Activated CD8-positive, alpha-beta T cell treated with anti-CD3 and anti-CD28 coated beads for 36 hours (primary cell): ENCODE data around the gene MEF2D. TPM values are rescaled to one million over a fixed set of nuclear protein-coding genes. Genes with fewer than 3 reads are reported as not detected.

Experiments used
- ATAC-seq: fragments of 200-7000 bp; cut with Tn5 transposase; one replicate; pipeline ENCODE4 v1.10.0; 2021; ENCODE audit warnings: mild to moderate bottlenecking, moderate library complexity
- CTCF ChIA-PET: fragments of 350-600 bp; sonication (Branson Sonifier 250); formaldehyde crosslinking; loops from one replicate; lab custom pipeline; 2021; ENCODE audit warnings: antibody characterized with exemption; lab: Charles Lee
- POLR2A ChIA-PET: fragments of 350-600 bp; sonication (Branson Sonifier 250); formaldehyde crosslinking; loops from one replicate; lab custom pipeline; 2021; ENCODE audit warnings: antibody characterized with exemption; lab: Charles Lee
- DNase-seq: peaks from one replicate; pipeline ENCODE4 v3.0.0-alpha.2; 2020
- H3K27ac Mint-ChIP-seq: one replicate; pipeline ENCODE4 v1.8.0; 2021; ENCODE audit warnings: mild to moderate bottlenecking, mixed read lengths
- H3K27me3 Mint-ChIP-seq: one replicate; pipeline ENCODE4 v1.8.0; 2021; ENCODE audit warnings: mixed read lengths
- H3K36me3 Mint-ChIP-seq: one replicate; pipeline ENCODE4 v1.8.0; 2021; ENCODE audit warnings: low read depth, mixed read lengths
- H3K4me1 Mint-ChIP-seq: one replicate; pipeline ENCODE4 v1.8.0; 2021; ENCODE audit warnings: low read depth, mixed read lengths
- H3K4me3 Mint-ChIP-seq: one replicate; pipeline ENCODE4 v1.8.0; 2021; ENCODE audit warnings: mild to moderate bottlenecking, moderate library complexity, mixed read lengths
- H3K9me3 Mint-ChIP-seq: one replicate; pipeline ENCODE4 v1.8.0; 2021; ENCODE audit warnings: mixed read lengths
- intact Hi-C: fragments of 100-400 bp; cut with micrococcal nuclease; formaldehyde crosslinking; loops from one replicate; pipeline ENCODE4 v1.10.0; 2022
- total RNA-seq, 2 experiments: library from RNA; stranded (reverse); gene quantifications; one replicate each; pipeline ENCODE4 v1.2.3, GENCODE V29; 2021
- TF ChIP-seq, protein P1 (sequence below): fragments of 200-600 bp; IDR thresholded peaks from one replicate; pipeline ENCODE4 v1.8.0; 2022; ENCODE audit warnings: antibody characterized with exemption, mild to moderate bottlenecking

The MEF2D gene
- total RNA-seq, 2 experiments from 2014 or later, result 35.3 to 35.8 TPM

- Mint-ChIP-seq H3K27ac (peak overlapping the region; percentile 79), H3K4me3 (no peak overlapping the region), H3K36me3 (peaks cover 47% of the 10 kb centered on the region), H3K4me1 (peaks cover 56% of the 10 kb centered on the region), H3K9me3 (no peaks in the 10 kb centered on the region), H3K27me3 (no peaks in the 10 kb centered on the region)
- ATAC-seq (no peak), DNase-seq (no peak)
- POLR2A ChIA-PET, result interaction anchor here (1.0 to 15.0 kb wide), 2 partner anchors 18 to 42 kb away, joined by 3 to 245 read pairs; partner anchors contain the start of gene MEF2D
- TF ChIP-seq, protein P1, sequence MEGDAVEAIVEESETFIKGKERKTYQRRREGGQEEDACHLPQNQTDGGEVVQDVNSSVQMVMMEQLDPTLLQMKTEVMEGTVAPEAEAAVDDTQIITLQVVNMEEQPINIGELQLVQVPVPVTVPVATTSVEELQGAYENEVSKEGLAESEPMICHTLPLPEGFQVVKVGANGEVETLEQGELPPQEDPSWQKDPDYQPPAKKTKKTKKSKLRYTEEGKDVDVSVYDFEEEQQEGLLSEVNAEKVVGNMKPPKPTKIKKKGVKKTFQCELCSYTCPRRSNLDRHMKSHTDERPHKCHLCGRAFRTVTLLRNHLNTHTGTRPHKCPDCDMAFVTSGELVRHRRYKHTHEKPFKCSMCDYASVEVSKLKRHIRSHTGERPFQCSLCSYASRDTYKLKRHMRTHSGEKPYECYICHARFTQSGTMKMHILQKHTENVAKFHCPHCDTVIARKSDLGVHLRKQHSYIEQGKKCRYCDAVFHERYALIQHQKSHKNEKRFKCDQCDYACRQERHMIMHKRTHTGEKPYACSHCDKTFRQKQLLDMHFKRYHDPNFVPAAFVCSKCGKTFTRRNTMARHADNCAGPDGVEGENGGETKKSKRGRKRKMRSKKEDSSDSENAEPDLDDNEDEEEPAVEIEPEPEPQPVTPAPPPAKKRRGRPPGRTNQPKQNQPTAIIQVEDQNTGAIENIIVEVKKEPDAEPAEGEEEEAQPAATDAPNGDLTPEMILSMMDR, result no peak
- intact Hi-C loops, result no loop called here
- CTCF ChIA-PET, result interaction anchor here (1.1 to 14.3 kb wide), 7 partner anchors 13 to 127 kb away, joined by 3 to 220 read pairs (median 35); partner anchors contain the start of genes MEF2D and TTC24
Measured at GRCh38 chr1:156482276-156482675, 18.3 kb downstream of the MEF2D start.

- H3K4me3 Mint-ChIP-seq, result no peak overlapping the region
- H3K27me3 Mint-ChIP-seq, result no peaks in the 10 kb centered on the region
- peaks cover 49% of the 10 kb centered on the region for H3K36me3 Mint-ChIP-seq
- H3K4me1 Mint-ChIP-seq, result peaks cover 56% of the 10 kb centered on the region
- peak; percentile 47 for ATAC-seq
- H3K27ac Mint-ChIP-seq, result peak overlapping the region; percentile 79
- POLR2A ChIA-PET, result interaction anchor here (1.0 to 15.0 kb wide), 6 partner anchors 11 to 110 kb away, joined by 3 to 245 read pairs (median 7); partner anchors contain the start of genes MEF2D and NAXE
- CTCF ChIA-PET, result interaction anchor here (0.8 to 14.3 kb wide), 34 partner anchors 10 to 137 kb away, joined by 3 to 220 read pairs (median 8); partner anchors contain the start of genes IQGAP3, MEF2D, NAXE and TTC24
- DNase-seq, result peak; percentile 68
- H3K9me3 Mint-ChIP-seq, result no peaks in the 10 kb centered on the region
- intact Hi-C loops, result no loop called here
- TF ChIP-seq, protein P1, result no peak
Measured at GRCh38 chr1:156481527-156481926, 19.0 kb downstream of the MEF2D start.

GRCh38 chr1:156480411-156481192 is 20.0 kb downstream of the MEF2D start:
- Mint-ChIP-seq H3K9me3 (no peaks in the 10 kb centered on the region), H3K36me3 (peaks cover 54% of the 10 kb centered on the region), H3K27me3 (no peaks in the 10 kb centered on the region), H3K4me1 (peaks cover 58% of the 10 kb centered on the region), H3K4me3 (peak overlapping the region; percentile 20), H3K27ac (peak overlapping the region; percentile 79)
- intact Hi-C loops, result loop anchor here (1.0 kb wide), 1 partner anchor 128 kb away; no protein-coding TSS in a partner anchor
- TF ChIP-seq, protein P1, result peak; percentile 73
- peak; percentile 83 for DNase-seq
- CTCF ChIA-PET, result interaction anchor here (0.6 to 14.3 kb wide), 52 partner anchors 9 to 184 kb away, joined by 3 to 220 read pairs (median 5); partner anchors contain the start of genes IQGAP3, MEF2D, NAXE and TTC24
- POLR2A ChIA-PET, result interaction anchor here (0.5 to 15.0 kb wide), 8 partner anchors 9 to 163 kb away, joined by 3 to 245 read pairs (median 6); partner anchors contain the start of genes MEF2D and NAXE
- peak; percentile 91 for ATAC-seq

- Mint-ChIP-seq H3K4me3 (no peak overlapping the region), H3K27ac (peak overlapping the region; percentile 79), H3K9me3 (no peaks in the 10 kb centered on the region), H3K27me3 (no peaks in the 10 kb centered on the region), H3K36me3 (peaks cover 57% of the 10 kb centered on the region), H3K4me1 (peaks cover 60% of the 10 kb centered on the region)
- POLR2A ChIA-PET, result interaction anchor here (0.6 to 15.0 kb wide), 6 partner anchors 9 to 45 kb away, joined by 3 to 245 read pairs (median 7); partner anchors contain the start of gene MEF2D
- ATAC-seq, result no peak
- DNase-seq, result no peak
- TF ChIP-seq, protein P1, result no peak
- CTCF ChIA-PET, result interaction anchor here (0.6 to 14.3 kb wide), 51 partner anchors 8 to 185 kb away, joined by 3 to 220 read pairs (median 5); partner anchors contain the start of genes IQGAP3, MEF2D, NAXE and TTC24
- intact Hi-C loops, result loop anchor here (1.0 kb wide), 1 partner anchor 128 kb away; no protein-coding TSS in a partner anchor
Measured at GRCh38 chr1:156480016-156480370, 20.6 kb downstream of the MEF2D start.
